Measurements from ENCODE around the gene CDKAL1.

Gene CDKAL1

DNA sequence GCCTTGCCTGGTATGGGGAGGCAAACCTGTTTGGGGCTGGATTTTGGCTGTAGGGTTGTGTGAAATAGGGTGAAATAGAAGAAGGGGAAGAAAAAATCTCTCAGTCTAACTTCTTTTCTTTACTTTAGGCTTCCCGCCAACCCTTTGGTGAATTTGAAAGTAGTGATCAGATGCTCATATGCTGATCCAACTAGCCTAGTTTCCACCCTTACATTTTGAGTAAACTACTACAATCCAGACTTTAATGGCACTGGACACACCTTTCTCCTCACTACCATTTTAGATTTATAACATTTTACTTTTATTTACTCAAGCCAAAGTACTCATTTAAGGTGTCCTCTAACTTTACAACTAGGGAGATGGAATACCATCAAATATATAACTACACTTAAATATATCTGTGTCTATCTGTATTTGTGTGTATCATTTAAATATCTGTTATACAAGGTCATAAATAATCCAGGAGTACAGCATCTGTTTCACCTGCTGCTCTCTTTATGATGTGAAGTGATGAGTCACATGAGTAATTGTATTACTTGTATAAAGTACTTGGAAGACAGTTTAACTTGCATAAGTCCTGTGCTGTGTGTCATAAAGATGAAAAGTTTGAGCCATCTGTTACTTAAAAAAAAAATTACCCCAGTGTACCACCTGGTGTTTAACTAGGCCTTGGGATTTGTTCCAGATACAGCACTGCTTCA, 172.1 kb downstream of the CDKAL1 start:
- H4K8ac ChIP-seq (ENCODE audit: low read length) = no peak overlapping the region
- no peak overlapping the region for H2AFZ ChIP-seq (ENCODE audit: low read depth, low read length)
- no peak overlapping the region for H2BK15ac ChIP-seq (ENCODE audit: low read depth, poor library complexity, severe bottlenecking)
- no peak overlapping the region for H2BK5ac ChIP-seq (ENCODE audit: low read depth, low read length, poor library complexity, severe bottlenecking)
- H2BK12ac ChIP-seq (ENCODE audit: low read length in 2 of 2) = no peak overlapping the region
- H3K27me3 ChIP-seq (ENCODE audit: control insufficient read depth in 1 of 2, insufficient read depth in 1 of 2, low read length in 2 of 2) = no peaks in the 10 kb centered on the region
- no peak overlapping the region for H2AK5ac ChIP-seq (ENCODE audit: low read length, severe bottlenecking)
- H3K9ac ChIP-seq (ENCODE audit: low read length) = no peak overlapping the region
- H3K4me3 ChIP-seq (ENCODE audit: insufficient read depth in 1 of 2, low read depth in 1 of 2, low read length in 2 of 2) = no peak overlapping the region
- H3K23ac ChIP-seq (ENCODE audit: low read length in 2 of 2) = no peak overlapping the region
- H2BK120ac ChIP-seq (ENCODE audit: low read depth, low read length) = no peak overlapping the region
- H3K27ac ChIP-seq (ENCODE audit: low read length, poor library complexity, severe bottlenecking) = no peak overlapping the region
- H3K18ac ChIP-seq (ENCODE audit: low read depth in 1 of 2, low read length in 2 of 2) = no peak overlapping the region
- no peak overlapping the region for H3K4me2 ChIP-seq (ENCODE audit: low read length, poor library complexity, severe bottlenecking)
- peaks cover 1% of the 10 kb centered on the region for H3K4me1 ChIP-seq (ENCODE audit: control insufficient read depth, insufficient read depth, low read depth, low read length)
- WGBS = 100% methylated on average over 1 of the region's 1 CpG
- H4K91ac ChIP-seq (ENCODE audit: low read length) = no peak overlapping the region
- no peak overlapping the region for H3K14ac ChIP-seq (ENCODE audit: low read length in 2 of 2)
- peaks cover 14% of the 10 kb centered on the region for H3K79me1 ChIP-seq (replicated peaks; ENCODE audit: low read length, poor library complexity, severe bottlenecking)
- H3K36me3 ChIP-seq (ENCODE audit: control insufficient read depth in 1 of 2, insufficient read depth in 2 of 2, low read depth in 1 of 2, low read length in 2 of 2) = no peaks in the 10 kb centered on the region
- H3K4ac ChIP-seq (ENCODE audit: low read depth in 1 of 2, low read length in 2 of 2) = no peak overlapping the region
- no peaks in the 10 kb centered on the region for H3K9me3 ChIP-seq (ENCODE audit: control insufficient read depth, low read length)
- DNase-seq = peak; percentile 31

DNA sequence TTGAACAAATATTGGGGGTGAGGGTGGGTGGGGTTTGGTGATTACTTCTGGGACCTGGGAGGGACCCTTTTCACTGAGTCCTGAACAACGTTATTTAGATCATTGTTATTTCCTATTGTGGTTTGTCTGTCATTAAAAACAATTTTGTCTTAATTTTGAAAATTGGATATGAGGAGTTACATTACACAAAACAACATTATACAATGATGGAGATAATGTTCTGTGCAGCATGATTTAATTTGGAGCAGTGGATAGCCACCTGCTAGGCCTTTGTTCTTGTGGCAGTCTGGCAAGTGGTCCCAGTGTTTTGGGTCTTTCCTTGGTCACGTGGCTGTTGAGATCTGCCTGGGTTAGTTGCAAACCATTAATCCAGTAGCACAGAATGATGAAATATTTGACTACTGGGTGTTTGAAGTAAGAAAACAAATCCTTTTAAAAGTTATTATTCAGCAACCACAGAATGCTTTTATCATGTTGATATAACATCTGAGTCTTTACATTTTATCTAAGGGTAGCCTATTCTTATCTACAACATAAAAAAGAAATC, 172.8 kb downstream of the CDKAL1 start:
- Histone ChIP-seq H4K8ac (ENCODE audit: low read length) (no peak overlapping the region), H3K23ac (ENCODE audit: low read length in 2 of 2) (no peak overlapping the region), H3K4me2 (ENCODE audit: low read length, poor library complexity, severe bottlenecking) (no peak overlapping the region), H3K4ac (ENCODE audit: low read depth in 1 of 2, low read length in 2 of 2) (no peak overlapping the region), H3K4me1 (ENCODE audit: control insufficient read depth, insufficient read depth, low read depth, low read length) (peaks cover 1% of the 10 kb centered on the region), H3K27ac (ENCODE audit: low read length, poor library complexity, severe bottlenecking) (no peak overlapping the region), H3K9me3 (ENCODE audit: control insufficient read depth, low read length) (no peaks in the 10 kb centered on the region), H3K9ac (ENCODE audit: low read length) (no peak overlapping the region), H3K36me3 (ENCODE audit: control insufficient read depth in 1 of 2, insufficient read depth in 2 of 2, low read depth in 1 of 2, low read length in 2 of 2) (no peaks in the 10 kb centered on the region), H3K79me1 (replicated peaks; ENCODE audit: low read length, poor library complexity, severe bottlenecking) (peaks cover 12% of the 10 kb centered on the region), H3K18ac (ENCODE audit: low read depth in 1 of 2, low read length in 2 of 2) (no peak overlapping the region), H3K14ac (ENCODE audit: low read length in 2 of 2) (no peak overlapping the region), H4K91ac (ENCODE audit: low read length) (no peak overlapping the region), H2BK5ac (ENCODE audit: low read depth, low read length, poor library complexity, severe bottlenecking) (no peak overlapping the region), H2AK5ac (ENCODE audit: low read length, severe bottlenecking) (no peak overlapping the region), H2BK120ac (ENCODE audit: low read depth, low read length) (no peak overlapping the region), H3K4me3 (ENCODE audit: insufficient read depth in 1 of 2, low read depth in 1 of 2, low read length in 2 of 2) (no peak overlapping the region), H2BK12ac (ENCODE audit: low read length in 2 of 2) (no peak overlapping the region), H2AFZ (ENCODE audit: low read depth, low read length) (no peak overlapping the region), H2BK15ac (ENCODE audit: low read depth, poor library complexity, severe bottlenecking) (no peak overlapping the region), H3K27me3 (ENCODE audit: control insufficient read depth in 1 of 2, insufficient read depth in 1 of 2, low read length in 2 of 2) (no peaks in the 10 kb centered on the region)
- DNase-seq = no peak
- no CpG with 5 or more reads among the region's 2 CpGs for WGBS

DNA sequence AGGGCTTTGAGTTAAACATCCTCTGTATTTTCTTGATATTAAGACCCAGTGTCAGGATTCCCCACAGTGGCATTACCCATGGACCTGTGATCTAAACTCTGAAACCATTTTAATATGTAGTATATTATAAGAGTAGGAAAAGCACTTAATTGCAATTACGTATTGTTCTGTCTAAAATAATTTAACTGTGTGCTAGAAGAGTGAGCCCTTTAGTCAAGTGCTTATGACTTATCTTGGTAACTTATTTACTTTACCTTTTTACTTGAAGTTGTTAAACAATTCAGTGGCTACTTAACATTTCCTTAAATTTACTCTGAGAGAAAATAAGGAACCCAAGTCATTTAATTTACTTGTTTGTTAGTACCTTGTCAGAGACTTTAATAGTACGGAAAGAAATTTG, 173.6 kb downstream of the CDKAL1 start:
- Histone ChIP-seq H3K4ac (ENCODE audit: low read depth in 1 of 2, low read length in 2 of 2) (no peak overlapping the region), H4K91ac (ENCODE audit: low read length) (no peak overlapping the region), H2AK5ac (ENCODE audit: low read length, severe bottlenecking) (no peak overlapping the region), H3K79me1 (replicated peaks; ENCODE audit: low read length, poor library complexity, severe bottlenecking) (peaks cover 6% of the 10 kb centered on the region), H3K4me2 (ENCODE audit: low read length, poor library complexity, severe bottlenecking) (no peak overlapping the region), H4K8ac (ENCODE audit: low read length) (no peak overlapping the region), H2BK5ac (ENCODE audit: low read depth, low read length, poor library complexity, severe bottlenecking) (no peak overlapping the region), H3K4me3 (ENCODE audit: insufficient read depth in 1 of 2, low read depth in 1 of 2, low read length in 2 of 2) (no peak overlapping the region), H3K4me1 (ENCODE audit: control insufficient read depth, insufficient read depth, low read depth, low read length) (peaks cover 1% of the 10 kb centered on the region), H2BK15ac (ENCODE audit: low read depth, poor library complexity, severe bottlenecking) (no peak overlapping the region), H3K18ac (ENCODE audit: low read depth in 1 of 2, low read length in 2 of 2) (no peak overlapping the region), H2BK120ac (ENCODE audit: low read depth, low read length) (no peak overlapping the region), H3K27me3 (ENCODE audit: control insufficient read depth in 1 of 2, insufficient read depth in 1 of 2, low read length in 2 of 2) (no peaks in the 10 kb centered on the region), H2AFZ (ENCODE audit: low read depth, low read length) (no peak overlapping the region), H3K14ac (ENCODE audit: low read length in 2 of 2) (no peak overlapping the region), H3K9ac (ENCODE audit: low read length) (no peak overlapping the region), H3K9me3 (ENCODE audit: control insufficient read depth, low read length) (no peaks in the 10 kb centered on the region), H3K23ac (ENCODE audit: low read length in 2 of 2) (no peak overlapping the region), H3K36me3 (ENCODE audit: control insufficient read depth in 1 of 2, insufficient read depth in 2 of 2, low read depth in 1 of 2, low read length in 2 of 2) (no peaks in the 10 kb centered on the region), H2BK12ac (ENCODE audit: low read length in 2 of 2) (no peak overlapping the region), H3K27ac (ENCODE audit: low read length, poor library complexity, severe bottlenecking) (no peak overlapping the region)
- no CpG with 5 or more reads among the region's 2 CpGs for WGBS
- DNase-seq = no peak

DNA sequence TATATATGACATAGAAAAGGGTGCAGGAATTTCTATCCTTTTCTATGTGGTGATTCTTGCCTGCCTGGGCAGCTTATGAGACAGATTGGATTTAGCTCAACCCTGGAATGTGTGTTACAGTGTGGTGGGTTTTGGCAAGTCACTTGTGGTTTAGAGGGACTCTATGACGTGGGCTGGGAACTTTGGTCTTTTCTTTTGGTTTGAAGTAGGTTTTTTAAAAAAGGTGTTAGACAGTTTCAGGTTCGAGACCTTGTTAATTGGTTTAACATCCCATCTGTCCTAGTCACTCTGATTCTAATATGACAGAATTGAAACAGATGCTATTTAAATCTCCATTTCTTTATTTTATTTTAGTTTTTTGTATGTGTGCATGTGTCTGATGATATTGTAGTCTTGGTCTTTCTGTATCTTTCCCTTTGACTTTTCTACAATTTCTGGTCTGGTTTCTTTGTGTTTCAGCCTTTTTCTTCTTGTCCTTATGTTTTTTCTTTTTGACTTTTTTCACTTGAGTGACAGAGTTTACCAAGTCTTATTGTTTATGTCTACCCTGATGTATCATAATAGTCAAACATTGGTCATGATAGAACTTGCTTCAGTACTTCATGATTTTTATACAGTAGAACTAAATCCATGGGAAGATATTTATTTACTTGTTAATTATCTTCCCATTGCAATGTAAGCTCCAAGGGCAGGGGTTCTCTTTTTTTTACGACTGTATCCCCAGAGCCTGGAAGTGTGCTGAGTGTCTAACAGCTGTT, 174.3 kb downstream of the CDKAL1 start:
- no peaks in the 10 kb centered on the region for H3K9me3 ChIP-seq (ENCODE audit: control insufficient read depth, low read length)
- no peak overlapping the region for H3K23ac ChIP-seq (ENCODE audit: low read length in 2 of 2)
- no peak overlapping the region for H2AK5ac ChIP-seq (ENCODE audit: low read length, severe bottlenecking)
- H3K14ac ChIP-seq (ENCODE audit: low read length in 2 of 2) = no peak overlapping the region
- H3K79me1 ChIP-seq (replicated peaks; ENCODE audit: low read length, poor library complexity, severe bottlenecking) = peaks cover 6% of the 10 kb centered on the region
- H3K4ac ChIP-seq (ENCODE audit: low read depth in 1 of 2, low read length in 2 of 2) = no peak overlapping the region
- no peak overlapping the region for H3K18ac ChIP-seq (ENCODE audit: low read depth in 1 of 2, low read length in 2 of 2)
- H3K4me1 ChIP-seq (ENCODE audit: control insufficient read depth, insufficient read depth, low read depth, low read length) = peaks cover 1% of the 10 kb centered on the region
- H3K27me3 ChIP-seq (ENCODE audit: control insufficient read depth in 1 of 2, insufficient read depth in 1 of 2, low read length in 2 of 2) = no peaks in the 10 kb centered on the region
- no peak for DNase-seq
- H3K27ac ChIP-seq (ENCODE audit: low read length, poor library complexity, severe bottlenecking) = no peak overlapping the region
- H3K9ac ChIP-seq (ENCODE audit: low read length) = no peak overlapping the region
- no peak overlapping the region for H3K4me3 ChIP-seq (ENCODE audit: insufficient read depth in 1 of 2, low read depth in 1 of 2, low read length in 2 of 2)
- H4K91ac ChIP-seq (ENCODE audit: low read length) = no peak overlapping the region
- no peak overlapping the region for H4K8ac ChIP-seq (ENCODE audit: low read length)
- H3K4me2 ChIP-seq (ENCODE audit: low read length, poor library complexity, severe bottlenecking) = no peak overlapping the region
- 100% methylated on average over 2 of the region's 3 CpGs for WGBS
- H3K36me3 ChIP-seq (ENCODE audit: control insufficient read depth in 1 of 2, insufficient read depth in 2 of 2, low read depth in 1 of 2, low read length in 2 of 2) = no peaks in the 10 kb centered on the region
- no peak overlapping the region for H2BK120ac ChIP-seq (ENCODE audit: low read depth, low read length)
- H2BK15ac ChIP-seq (ENCODE audit: low read depth, poor library complexity, severe bottlenecking) = no peak overlapping the region
- H2BK12ac ChIP-seq (ENCODE audit: low read length in 2 of 2) = no peak overlapping the region
- H2BK5ac ChIP-seq (ENCODE audit: low read depth, low read length, poor library complexity, severe bottlenecking) = no peak overlapping the region
- H2AFZ ChIP-seq (ENCODE audit: low read depth, low read length) = no peak overlapping the region

All from mesenchymal stem cell (in vitro differentiated cells and primary cell).